ENCODE measurements around the gene DUSP22.
A peak's percentile ranks its signal among the peaks of the same experiment; 100 is the strongest.

Gene DUSP22

GRCh38 chr6:338815-339262 lies 46.6 kb downstream of the DUSP22 start:
- no peak overlapping the region for H3K18ac ChIP-seq (ENCODE audit: low read length)
- no peak overlapping the region for H3K4me3 ChIP-seq (ENCODE audit: low read depth, low read length)
- H4K12ac ChIP-seq (ENCODE audit: low read depth, low read length) = no peak overlapping the region
- no peak overlapping the region for H2BK12ac ChIP-seq (ENCODE audit: low read length)
- peaks cover 0 to 3% of the 10 kb centered on the region in 2 experiments for H3K36me3 ChIP-seq (ENCODE audit: control insufficient read depth in 1 of 2, insufficient read depth in 2 of 2, low read length in 2 of 2)
- peaks cover 0 to 2% of the 10 kb centered on the region in 2 experiments for H3K4me1 ChIP-seq (ENCODE audit: control insufficient read depth in 1 of 2, insufficient read depth in 2 of 2, low read length in 2 of 2)
- H2AFZ ChIP-seq (ENCODE audit: insufficient read depth, low read length, poor library complexity) = no peak overlapping the region
- no peak overlapping the region for H3K4me2 ChIP-seq (ENCODE audit: low read length)
- H3K79me2 ChIP-seq (ENCODE audit: control insufficient read depth, insufficient read depth, low read length, poor library complexity) = no peaks in the 10 kb centered on the region
- H3K27ac ChIP-seq (ENCODE audit: low read depth, low read length) = no peak overlapping the region
- H2BK5ac ChIP-seq (ENCODE audit: low read depth, low read length, poor library complexity) = no peak overlapping the region
- H3K4ac ChIP-seq (ENCODE audit: low read depth, low read length) = no peak overlapping the region
- no peaks in the 10 kb centered on the region for H3K27me3 ChIP-seq (ENCODE audit: insufficient read depth, low read length)
- H2AK5ac ChIP-seq (ENCODE audit: low read length) = no peak overlapping the region
- no peak overlapping the region for H4K8ac ChIP-seq (ENCODE audit: low read depth, low read length)
- H4K91ac ChIP-seq (ENCODE audit: low read depth, low read length) = no peak overlapping the region
- no peak overlapping the region for H3K14ac ChIP-seq (ENCODE audit: low read length)
- H3K9me3 ChIP-seq (ENCODE audit: insufficient read depth, low read depth, low read length) = peaks cover 40% of the 10 kb centered on the region
- no peak for DNase-seq
- H3K79me1 ChIP-seq (ENCODE audit: low read length) = no peaks in the 10 kb centered on the region
- H3K9ac ChIP-seq (ENCODE audit: low read length) = no peak overlapping the region
- no CpG with 5 or more reads among the region's 4 CpGs for WGBS (ENCODE audit: extremely low coverage, insufficient coverage, insufficient read length)
- H3K23ac ChIP-seq (ENCODE audit: low read length) = no peak overlapping the region
- no peak overlapping the region for H2BK120ac ChIP-seq (ENCODE audit: insufficient read depth, low read length, poor library complexity)

DNA sequence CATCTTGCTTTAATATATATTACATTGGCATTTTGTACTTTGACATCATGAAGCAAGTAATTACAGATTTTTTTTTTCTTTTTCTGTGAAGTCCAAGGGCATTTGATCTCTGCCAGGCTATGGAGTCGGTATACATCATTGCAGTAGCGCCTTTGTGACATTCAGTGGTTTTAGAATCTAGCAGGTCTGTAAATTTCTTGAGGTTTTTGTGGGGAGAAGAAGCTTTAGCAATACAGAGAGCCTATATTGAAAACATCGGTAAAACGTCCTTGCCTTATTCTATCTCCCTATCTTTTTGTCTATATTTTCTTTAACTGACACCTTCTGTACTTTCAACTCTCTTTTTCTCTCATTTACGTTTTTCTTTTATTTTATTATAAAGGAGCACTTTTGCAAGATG lies 47.2 kb downstream of the DUSP22 start:
- Histone ChIP-seq H2BK5ac (ENCODE audit: low read depth, low read length, poor library complexity) (no peak overlapping the region), H3K36me3 (ENCODE audit: control insufficient read depth in 1 of 2, insufficient read depth in 2 of 2, low read length in 2 of 2) (peaks cover 0 to 3% of the 10 kb centered on the region in 2 experiments), H3K4ac (ENCODE audit: low read depth, low read length) (no peak overlapping the region), H3K9ac (ENCODE audit: low read length) (no peak overlapping the region), H3K27me3 (ENCODE audit: insufficient read depth, low read length) (no peaks in the 10 kb centered on the region), H3K79me1 (ENCODE audit: low read length) (no peaks in the 10 kb centered on the region), H2AFZ (ENCODE audit: insufficient read depth, low read length, poor library complexity) (no peak overlapping the region), H4K8ac (ENCODE audit: low read depth, low read length) (no peak overlapping the region), H3K4me2 (ENCODE audit: low read length) (no peak overlapping the region), H4K12ac (ENCODE audit: low read depth, low read length) (no peak overlapping the region), H3K79me2 (ENCODE audit: control insufficient read depth, insufficient read depth, low read length, poor library complexity) (no peaks in the 10 kb centered on the region), H2AK5ac (ENCODE audit: low read length) (no peak overlapping the region), H3K14ac (ENCODE audit: low read length) (no peak overlapping the region), H3K4me1 (ENCODE audit: control insufficient read depth in 1 of 2, insufficient read depth in 2 of 2, low read length in 2 of 2) (peaks cover 0 to 2% of the 10 kb centered on the region in 2 experiments), H3K4me3 (ENCODE audit: low read depth, low read length) (no peak overlapping the region), H4K91ac (ENCODE audit: low read depth, low read length) (no peak overlapping the region), H3K18ac (ENCODE audit: low read length) (no peak overlapping the region), H2BK12ac (ENCODE audit: low read length) (no peak overlapping the region), H3K23ac (ENCODE audit: low read length) (no peak overlapping the region), H2BK120ac (ENCODE audit: insufficient read depth, low read length, poor library complexity) (no peak overlapping the region), H3K9me3 (ENCODE audit: insufficient read depth, low read depth, low read length) (peaks cover 44% of the 10 kb centered on the region), H3K27ac (ENCODE audit: low read depth, low read length) (no peak overlapping the region)
- 100% methylated on average over 1 of the region's 5 CpGs for WGBS (ENCODE audit: extremely low coverage, insufficient coverage, insufficient read length)
- no peak for DNase-seq

DNA sequence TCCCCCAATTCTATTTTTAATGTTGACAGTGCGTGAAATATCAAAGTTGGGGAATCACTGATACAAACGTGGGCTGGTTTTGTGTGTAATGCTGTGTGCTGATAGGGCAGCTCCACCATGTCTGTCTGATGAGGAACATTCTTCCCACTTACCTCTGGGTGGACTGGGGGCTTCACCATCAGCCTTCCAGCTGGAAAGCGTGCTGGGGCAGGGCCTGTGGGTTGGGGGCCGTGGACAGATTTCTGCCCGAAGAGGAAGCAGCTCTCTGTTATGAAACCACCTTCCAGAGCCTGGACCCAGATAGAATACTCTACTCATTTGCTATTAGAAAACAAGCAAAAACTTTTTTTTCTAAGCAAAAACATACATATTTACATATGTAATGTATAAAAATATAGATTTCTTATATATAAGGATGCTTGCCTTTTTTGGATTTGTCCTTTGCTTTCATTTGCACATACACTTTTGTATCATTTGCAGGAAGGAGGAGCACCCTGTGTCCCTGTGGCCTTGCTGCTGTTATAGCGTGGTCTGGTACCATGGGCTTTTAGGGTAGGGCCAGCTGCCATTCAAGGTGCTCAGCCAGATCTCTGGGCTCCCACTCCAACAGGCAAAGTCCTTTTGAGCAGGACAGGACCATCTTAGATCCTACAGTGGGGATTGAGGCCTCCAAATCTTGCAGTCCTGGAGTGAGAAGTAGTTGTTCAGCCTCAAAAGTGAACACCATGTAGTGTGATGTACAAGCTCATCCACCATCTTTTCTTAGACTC lies 48.1 kb downstream of the DUSP22 start:
- no peaks in the 10 kb centered on the region for H3K79me2 ChIP-seq (ENCODE audit: control insufficient read depth, insufficient read depth, low read length, poor library complexity)
- no peak overlapping the region for H3K14ac ChIP-seq (ENCODE audit: low read length)
- no peaks in the 10 kb centered on the region for H3K79me1 ChIP-seq (ENCODE audit: low read length)
- no peak overlapping the region for H4K91ac ChIP-seq (ENCODE audit: low read depth, low read length)
- no peak overlapping the region for H3K23ac ChIP-seq (ENCODE audit: low read length)
- H3K9ac ChIP-seq (ENCODE audit: low read length) = no peak overlapping the region
- H3K18ac ChIP-seq (ENCODE audit: low read length) = no peak overlapping the region
- no peak overlapping the region for H2BK5ac ChIP-seq (ENCODE audit: low read depth, low read length, poor library complexity)
- DNase-seq = no peak
- H3K27ac ChIP-seq (ENCODE audit: low read depth, low read length) = no peak overlapping the region
- H3K4me2 ChIP-seq (ENCODE audit: low read length) = no peak overlapping the region
- no peaks in the 10 kb centered on the region for H3K27me3 ChIP-seq (ENCODE audit: insufficient read depth, low read length)
- no peak overlapping the region for H4K8ac ChIP-seq (ENCODE audit: low read depth, low read length)
- H2AK5ac ChIP-seq (ENCODE audit: low read length) = no peak overlapping the region
- H3K4me1 ChIP-seq (ENCODE audit: control insufficient read depth in 1 of 2, insufficient read depth in 2 of 2, low read length in 2 of 2) = peaks cover 0 to 2% of the 10 kb centered on the region in 2 experiments
- H3K9me3 ChIP-seq (ENCODE audit: insufficient read depth, low read depth, low read length) = peaks cover 45% of the 10 kb centered on the region
- H3K4me3 ChIP-seq (ENCODE audit: low read depth, low read length) = no peak overlapping the region
- H2BK12ac ChIP-seq (ENCODE audit: low read length) = no peak overlapping the region
- H3K36me3 ChIP-seq (ENCODE audit: control insufficient read depth in 1 of 2, insufficient read depth in 2 of 2, low read length in 2 of 2) = peaks cover 0 to 3% of the 10 kb centered on the region in 2 experiments
- no peak overlapping the region for H2BK120ac ChIP-seq (ENCODE audit: insufficient read depth, low read length, poor library complexity)
- H4K12ac ChIP-seq (ENCODE audit: low read depth, low read length) = no peak overlapping the region
- WGBS (ENCODE audit: extremely low coverage, insufficient coverage, insufficient read length) = no CpG with 5 or more reads among the region's 6 CpGs
- no peak overlapping the region for H3K4ac ChIP-seq (ENCODE audit: low read depth, low read length)
- no peak overlapping the region for H2AFZ ChIP-seq (ENCODE audit: insufficient read depth, low read length, poor library complexity)

- Histone ChIP-seq H2BK5ac (ENCODE audit: low read depth, low read length, poor library complexity) (no peak overlapping the region), H3K4me1 (ENCODE audit: control insufficient read depth in 1 of 2, insufficient read depth in 2 of 2, low read length in 2 of 2) (peaks cover 0 to 2% of the 10 kb centered on the region in 2 experiments), H4K91ac (ENCODE audit: low read depth, low read length) (no peak overlapping the region), H3K4me2 (ENCODE audit: low read length) (no peak overlapping the region), H3K18ac (ENCODE audit: low read length) (no peak overlapping the region), H3K4ac (ENCODE audit: low read depth, low read length) (no peak overlapping the region), H3K79me1 (ENCODE audit: low read length) (no peaks in the 10 kb centered on the region), H3K27me3 (ENCODE audit: insufficient read depth, low read length) (no peaks in the 10 kb centered on the region), H3K9ac (ENCODE audit: low read length) (no peak overlapping the region), H2AFZ (ENCODE audit: insufficient read depth, low read length, poor library complexity) (no peak overlapping the region), H3K27ac (ENCODE audit: low read depth, low read length) (no peak overlapping the region), H2AK5ac (ENCODE audit: low read length) (no peak overlapping the region), H4K8ac (ENCODE audit: low read depth, low read length) (no peak overlapping the region), H3K79me2 (ENCODE audit: control insufficient read depth, insufficient read depth, low read length, poor library complexity) (no peaks in the 10 kb centered on the region), H2BK12ac (ENCODE audit: low read length) (no peak overlapping the region), H3K36me3 (ENCODE audit: control insufficient read depth in 1 of 2, insufficient read depth in 2 of 2, low read length in 2 of 2) (peaks cover 0 to 3% of the 10 kb centered on the region in 2 experiments), H2BK120ac (ENCODE audit: insufficient read depth, low read length, poor library complexity) (no peak overlapping the region), H3K14ac (ENCODE audit: low read length) (no peak overlapping the region), H3K23ac (ENCODE audit: low read length) (no peak overlapping the region), H4K12ac (ENCODE audit: low read depth, low read length) (no peak overlapping the region), H3K4me3 (ENCODE audit: low read depth, low read length) (no peak overlapping the region), H3K9me3 (ENCODE audit: insufficient read depth, low read depth, low read length) (peaks cover 40% of the 10 kb centered on the region)
- DNase-seq = peak; percentile 22 to 45
- WGBS (ENCODE audit: extremely low coverage, insufficient coverage, insufficient read length) = no CpG with 5 or more reads among the region's 33 CpGs
These were observed 48.9 kb downstream of the DUSP22 start for GRCh38 chr6:340991-341827.
